ENCODE data around the gene DDAH1.

DDAH1 gene

GRCh38 chr1:85323770-85324169, 141.2 kb downstream of the DDAH1 start:
- DNase-seq, result peak; percentile 23

GRCh38 chr1:85322655-85323054, 142.3 kb downstream of the DDAH1 start:
- DNase-seq, result peak; percentile 67

GRCh38 chr1:85321237-85321964, 143.6 kb downstream of the DDAH1 start:
- peak; percentile 93 for DNase-seq

GRCh38 chr1:85320371-85321131, 144.4 kb downstream of the DDAH1 start:
- DNase-seq, result peak; percentile 89

GRCh38 chr1:85319931-85320330, 145.0 kb downstream of the DDAH1 start:
- no peak for DNase-seq

GRCh38 chr1:85319491-85319890, 145.5 kb downstream of the DDAH1 start:
- peak; percentile 53 for DNase-seq

GRCh38 chr1:85318217-85318616, 146.7 kb downstream of the DDAH1 start:
- peak; percentile 39 for DNase-seq

- no peak for DNase-seq
Measured at GRCh38 chr1:85317560-85317959, 147.4 kb downstream of the DDAH1 start.

GRCh38 chr1:85316321-85316720, 148.6 kb downstream of the DDAH1 start:
- no peak for DNase-seq

- DNase-seq, result no peak
Measured at GRCh38 chr1:85315789-85316188, 149.2 kb downstream of the DDAH1 start.

GRCh38 chr1:85314726-85315125, 150.2 kb downstream of the DDAH1 start:
- peak; percentile 87 for DNase-seq

- DNase-seq, result peak; percentile 99
Measured at GRCh38 chr1:85313888-85314696, 150.9 kb downstream of the DDAH1 start.

GRCh38 chr1:85311818-85312217, 153.1 kb downstream of the DDAH1 start:
- no peak for DNase-seq

- no peak for DNase-seq
Measured at GRCh38 chr1:85308833-85309350, 156.1 kb downstream of the DDAH1 start.

GRCh38 chr1:85307987-85308832, 156.7 kb downstream of the DDAH1 start:
- peak; percentile 89 for DNase-seq

- no peak for DNase-seq
Measured at GRCh38 chr1:85306236-85306635, 158.7 kb downstream of the DDAH1 start.

- no peak for DNase-seq
Measured at GRCh38 chr1:85303440-85304162, 161.4 kb downstream of the DDAH1 start.

GRCh38 chr1:85300140-85300539, 164.8 kb downstream of the DDAH1 start:
- no peak for DNase-seq

GRCh38 chr1:85297855-85298629, 166.9 kb downstream of the DDAH1 start:
- peak; percentile 99 for DNase-seq

- DNase-seq, result no peak
Measured at GRCh38 chr1:85297538-85297854, 167.5 kb downstream of the DDAH1 start.

GRCh38 chr1:85296980-85297379, 168.0 kb downstream of the DDAH1 start:
- peak; percentile 61 for DNase-seq
